Heart left ventricle (tissue), 16 donors: ENCODE data around the gene TTC7B. TPM values are rescaled to one million over a fixed set of nuclear protein-coding genes. Genes with fewer than 3 reads are reported as not detected.

ENCODE experiments used
- ATAC-seq, 4 donors: fragments of 200-7000 bp; cut with Tn5 transposase; one replicate each; pipeline ENCODE4 v1.9.1; 2020 to 2022; ENCODE audit warnings: moderate library complexity in 4 of 4, mild to moderate bottlenecking in 3 of 4, moderate number of reproducible peaks in 1 of 4
- DNase-seq, 5 donors: peaks; one replicate each; pipeline ENCODE4 v3.0.0-alpha.2; 2020
- H3K27ac ChIP-seq, 12 donors: fragments of 200-600 bp; sonication (generic) in 4 of 12; one replicate each; pipeline versions ENCODE4 v1.5.0 to v1.8.0; 2016 to 2022; ENCODE audit warnings: mild to moderate bottlenecking in 2 of 12
- H3K27me3 ChIP-seq, 9 donors: fragments of 200-600 bp; sonication (generic) in 2 of 9; one replicate each; pipeline versions ENCODE4 v1.5.1 to v1.8.0; 2016 to 2022; ENCODE audit warnings: mild to moderate bottlenecking in 3 of 9
- H3K36me3 ChIP-seq, 9 donors: fragments of 200-600 bp; sonication (generic) in 2 of 9; one replicate each; pipeline versions ENCODE4 v1.5.0 to v1.8.0; 2018 to 2022; ENCODE audit warnings: mild to moderate bottlenecking in 2 of 9
- H3K4me1 ChIP-seq, 12 donors: fragments of 200-600 bp; sonication (generic) in 4 of 12; one replicate each; pipeline versions ENCODE4 v1.5.0 to v1.8.0; 2016 to 2022; ENCODE audit warnings: mild to moderate bottlenecking in 3 of 12
- H3K4me3 ChIP-seq, 12 donors: fragments of 200-600 bp; sonication (generic) in 4 of 12; one replicate each; pipeline versions ENCODE4 v1.5.0 to v1.8.0; 2017 to 2022; ENCODE audit warnings: mild to moderate bottlenecking in 9 of 12, moderate library complexity in 4 of 12
- H3K9me3 ChIP-seq, 12 donors: fragments of 200-600 bp; sonication (generic) in 4 of 12; one replicate each; pipeline versions ENCODE4 v1.5.0 to v1.8.0; 2016 to 2022; ENCODE audit warnings: mild to moderate bottlenecking in 1 of 12
- POLR2A ChIP-seq, 2 donors: fragments of 450-650 bp; IDR thresholded peaks; one replicate each; pipeline ENCODE4 v1.6.1; 2017; ENCODE audit warnings: antibody characterized with exemption in 2 of 2, mild to moderate bottlenecking in 2 of 2, moderate library complexity in 2 of 2
- WGBS, 4 donors: extraction: QIAGEN DNeasy Blood & Tissue Kit in 2 of 4; methylation state at CpG; one replicate each; pipeline versions ENCODE4 v1.1.5 to v1.1.7; 2013 to 2018; 5-methylcytosine and 5-hydroxymethylcytosine counted together
- intact Hi-C, 10 donors: fragments of 100-400 bp; cut with DNase I; formaldehyde crosslinking; loops; one replicate each; pipeline versions ENCODE4 v1.11.1 to v1.14.2; 2022
- polyA plus RNA-seq, 2 donors: library from polyadenylated mRNA; stranded (reverse); fragments of 200-250 nt; gene quantifications; one replicate each; pipeline ENCODE4 v1.2.3, GENCODE V29; 2013
- total RNA-seq, 9 donors: library from RNA; depleted of rRNA in 2 of 9; stranded (reverse); fragments of >200 nt in 2 of 9; fragmentation: NEBNext Ultra II Directional in 3 of 9; extraction: Animal tissue kit (Norgen Biotek cat#: 25700) in 3 of 9; gene quantifications; one replicate each; pipeline versions ENCODE4 v1.1.0 to v1.2.4, GENCODE V29; 2016 to 2023
- TF ChIP-seq, protein P1 (sequence below), 12 donors: fragments of 200-600 bp; sonication (generic) in 4 of 12; IDR thresholded peaks; one replicate each; pipeline versions ENCODE4 v1.5.0 to v1.8.0; 2018 to 2022; ENCODE audit warnings: antibody characterized with exemption in 12 of 12, mild to moderate bottlenecking in 5 of 12
- donor health status: ischemic (EF 13 %, LVEDD 7.1; RV severe dilation, severe dysfunction).
- donor health status: healthy with polysubstance abuse.
- donor health status: DM: no; HTN: yes; CAD: no.
- donor health status: DM: no; HTN: no; CAD: no.
- donor health status: ischemic (EF 25% LVEDD 6.9; RV normal size, moderate dysfunction).
- donor health status: ischemic (EF 25% LVEDD 5.7; RV mildly dilated, moderate dysfunction).
- donor health status: healthy.
- donor health status: DM: yes; HTN: yes; CAD: no.
- donor health status: ischemic (EF 35%, LVEDD 5.7; RV mildly dilated, moderate dysfunction).
- donor health status: nonischemic (EF 11% LVEDD 7.7; RV severe dilation, severe dysfunction).
- donor health status: DM: yes; HTN: yes; CAD: no.
- donor health status: PGD.
- donor health status: ischemic (EF 29% LVEDD 5.4; RV normal size, mild dysfunction).
- donor health status: nonischemic (EF 23%, LVEDD 6.1; RV moderate dilation, normal function).

Gene TTC7B
- total and polyA plus RNA-seq, 11 donors = 20.3 to 76.1 (median 62.6) TPM

GRCh38 chr14:90502760-90503159 lies 313.5 kb downstream of the TTC7B start:
- no peak overlapping the region for H3K4me3 ChIP-seq
- peaks cover 0 to 12% (median 0%) of the 10 kb centered on the region in 12 donors for H3K4me1 ChIP-seq
- ATAC-seq (no peak), DNase-seq (no peak)
- H3K27ac ChIP-seq = no peak overlapping the region
- H3K36me3 ChIP-seq = no peaks in the 10 kb centered on the region
- no peaks in the 10 kb centered on the region for H3K9me3 ChIP-seq
- no peaks in the 10 kb centered on the region for H3K27me3 ChIP-seq
- TF ChIP-seq, protein P1, sequence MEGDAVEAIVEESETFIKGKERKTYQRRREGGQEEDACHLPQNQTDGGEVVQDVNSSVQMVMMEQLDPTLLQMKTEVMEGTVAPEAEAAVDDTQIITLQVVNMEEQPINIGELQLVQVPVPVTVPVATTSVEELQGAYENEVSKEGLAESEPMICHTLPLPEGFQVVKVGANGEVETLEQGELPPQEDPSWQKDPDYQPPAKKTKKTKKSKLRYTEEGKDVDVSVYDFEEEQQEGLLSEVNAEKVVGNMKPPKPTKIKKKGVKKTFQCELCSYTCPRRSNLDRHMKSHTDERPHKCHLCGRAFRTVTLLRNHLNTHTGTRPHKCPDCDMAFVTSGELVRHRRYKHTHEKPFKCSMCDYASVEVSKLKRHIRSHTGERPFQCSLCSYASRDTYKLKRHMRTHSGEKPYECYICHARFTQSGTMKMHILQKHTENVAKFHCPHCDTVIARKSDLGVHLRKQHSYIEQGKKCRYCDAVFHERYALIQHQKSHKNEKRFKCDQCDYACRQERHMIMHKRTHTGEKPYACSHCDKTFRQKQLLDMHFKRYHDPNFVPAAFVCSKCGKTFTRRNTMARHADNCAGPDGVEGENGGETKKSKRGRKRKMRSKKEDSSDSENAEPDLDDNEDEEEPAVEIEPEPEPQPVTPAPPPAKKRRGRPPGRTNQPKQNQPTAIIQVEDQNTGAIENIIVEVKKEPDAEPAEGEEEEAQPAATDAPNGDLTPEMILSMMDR (IDR thresholded peaks at IDR 0.05) = no peak
- no peak for TF ChIP-seq POLR2A (IDR thresholded peaks at IDR 0.05)
- intact Hi-C loops = no loop called here

GRCh38 chr14:90500665-90501370 lies 315.4 kb downstream of the TTC7B start:
- WGBS, 4 donors = 49 to 63% (median 53%) methylated on average over 19 of the region's 19 CpGs
- peak in 3 of 4 donors; percentile 37 to 53 (median 52) for ATAC-seq
- TF ChIP-seq, protein P1 (IDR thresholded peaks at IDR 0.05) = no peak
- TF ChIP-seq POLR2A (IDR thresholded peaks at IDR 0.05) = no peak

DNA sequence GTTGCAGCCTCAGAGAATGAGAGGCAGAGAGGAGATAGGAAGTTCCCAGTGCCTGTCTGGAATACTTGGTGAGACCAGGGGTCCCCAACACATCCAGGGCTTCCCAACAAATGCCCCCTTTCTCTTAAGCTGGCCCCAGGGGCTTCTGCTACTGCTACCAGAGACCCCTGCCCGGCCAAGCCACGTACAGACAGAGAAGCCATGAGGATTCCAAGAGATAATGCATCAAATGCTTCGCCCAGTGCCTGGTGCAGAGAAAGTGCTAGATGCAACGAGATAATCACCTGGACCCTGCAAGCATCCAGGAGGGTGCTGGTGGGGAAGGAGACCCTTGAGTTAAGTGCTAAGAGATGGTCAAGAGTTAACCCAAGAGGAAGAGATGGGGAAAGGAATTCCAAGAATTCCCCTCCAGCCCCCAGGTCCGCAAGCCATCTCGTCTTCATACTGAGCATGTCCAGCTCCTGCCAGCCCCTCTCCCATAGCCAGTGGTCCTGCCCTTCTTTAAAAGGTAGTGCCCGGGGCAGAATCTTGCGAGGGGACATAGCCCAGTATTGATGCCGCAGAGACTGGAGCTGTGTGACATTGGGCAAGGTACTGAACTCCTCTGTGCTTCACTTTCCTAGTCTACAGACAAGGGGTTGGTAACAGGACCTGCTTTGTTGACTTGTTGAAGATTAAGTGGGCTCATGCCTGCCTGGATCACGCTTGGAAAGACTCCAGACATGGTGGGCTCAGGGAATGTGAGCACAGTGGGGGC lies 316.1 kb downstream of the TTC7B start:
- Histone ChIP-seq H3K4me1 (peaks cover 0 to 12% (median 0%) of the 10 kb centered on the region in 12 donors), H3K36me3 (no peaks in the 10 kb centered on the region), H3K4me3 (no peak overlapping the region), H3K9me3 (no peaks in the 10 kb centered on the region), H3K27ac (no peak overlapping the region), H3K27me3 (no peaks in the 10 kb centered on the region)
- intact Hi-C loops = loop anchor here in 1 of 10 donors (10.0 kb wide), 1 partner anchor 75 kb away; no protein-coding TSS in a partner anchor
- 62 to 68% (median 68%) methylated on average over 10 of the region's 10 CpGs for WGBS, 4 donors
- no peak for ATAC-seq
- peak in 1 of 5 donors; percentile 23 for DNase-seq
- TF ChIP-seq, protein P1 (IDR thresholded peaks at IDR 0.05) = no peak
- no peak for TF ChIP-seq POLR2A (IDR thresholded peaks at IDR 0.05)

More at GRCh38 chr14:90500665-90501370, 315.4 kb downstream of the TTC7B start:
- intact Hi-C loops = no loop called here
- peak in 1 of 5 donors; percentile 61 for DNase-seq
- no peak overlapping the region for H3K4me3 ChIP-seq
- H3K27me3 ChIP-seq = no peaks in the 10 kb centered on the region
- H3K9me3 ChIP-seq = no peaks in the 10 kb centered on the region
- H3K36me3 ChIP-seq = no peaks in the 10 kb centered on the region
- H3K27ac ChIP-seq = no peak overlapping the region
- peaks cover 0 to 12% (median 0%) of the 10 kb centered on the region in 12 donors for H3K4me1 ChIP-seq

GRCh38 chr14:90499121-90499520 lies 317.1 kb downstream of the TTC7B start:
- no peak overlapping the region for H3K4me3 ChIP-seq
- no peak for ATAC-seq
- DNase-seq = peak in 1 of 5 donors; percentile 18
- no peaks in the 10 kb centered on the region for H3K9me3 ChIP-seq
- H3K27ac ChIP-seq = no peak overlapping the region
- intact Hi-C loops = loop anchor here in 1 of 10 donors (10.0 kb wide), 1 partner anchor 74 kb away; no protein-coding TSS in a partner anchor
- no peaks in the 10 kb centered on the region for H3K36me3 ChIP-seq
- WGBS, 4 donors = 88 to 93% (median 90%) methylated on average over 6 of the region's 6 CpGs
- H3K27me3 ChIP-seq = no peaks in the 10 kb centered on the region
- TF ChIP-seq, protein P1 (IDR thresholded peaks at IDR 0.05) = no peak
- no peak for TF ChIP-seq POLR2A (IDR thresholded peaks at IDR 0.05)
- peaks cover 0 to 12% (median 0%) of the 10 kb centered on the region in 12 donors for H3K4me1 ChIP-seq
